ENCODE measurements around the gene ERF. TPM values are rescaled to one million over a fixed set of nuclear protein-coding genes. Genes with fewer than 3 reads are reported as not detected.
A peak's percentile ranks its signal among the peaks of the same experiment; 100 is the strongest.

ERF gene
- total RNA-seq, 1 donor from 2014 or later, result 75.3 TPM

DNA sequence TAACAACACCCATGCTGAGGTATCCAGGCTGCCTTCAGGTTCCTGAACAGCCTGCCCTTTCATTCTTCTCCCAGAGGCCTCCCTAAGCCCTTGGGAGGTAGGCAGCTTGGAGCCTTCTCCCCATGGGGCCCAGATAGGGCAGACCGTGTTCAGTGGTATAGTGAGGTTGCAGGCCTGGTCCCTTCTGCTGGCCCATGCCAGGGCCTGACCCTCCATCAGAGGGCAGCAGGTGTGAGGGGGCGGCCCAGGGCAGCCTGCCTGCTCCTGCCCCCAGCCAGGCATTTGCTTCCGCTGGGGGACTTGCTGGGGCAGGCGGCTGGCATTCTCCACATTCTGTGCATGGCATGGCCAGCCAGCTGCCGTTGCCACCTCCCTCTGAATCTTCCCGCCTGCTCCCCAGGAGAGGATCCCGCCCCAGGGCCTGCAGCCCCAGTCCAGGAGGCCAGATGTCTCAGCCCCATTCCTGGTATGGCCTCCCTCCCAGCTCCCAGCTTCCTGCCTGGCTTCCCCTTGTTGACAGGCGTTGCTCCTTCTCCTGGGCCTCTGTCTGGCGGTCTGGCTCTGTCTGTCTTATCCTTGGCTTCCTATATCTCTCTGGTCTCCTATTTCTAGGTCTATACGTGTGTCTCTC is 23.0 kb upstream of the ERF start:
- Mint-ChIP-seq H3K27ac (ENCODE audit: unreplicated experiment) (peak overlapping the region; percentile 96), H3K27me3 (ENCODE audit: unreplicated experiment) (no peaks in the 10 kb centered on the region), H3K36me3 (ENCODE audit: unreplicated experiment) (peaks cover 17% of the 10 kb centered on the region), H3K9me3 (ENCODE audit: unreplicated experiment) (no peaks in the 10 kb centered on the region), H3K4me1 (ENCODE audit: unreplicated experiment) (peaks cover 65% of the 10 kb centered on the region), H3K4me3 (ENCODE audit: unreplicated experiment) (peak overlapping the region; percentile 85)
- peak; percentile 91 for DNase-seq (ENCODE audit: extremely low spot score, unreplicated experiment)
- TF ChIP-seq, protein P1, sequence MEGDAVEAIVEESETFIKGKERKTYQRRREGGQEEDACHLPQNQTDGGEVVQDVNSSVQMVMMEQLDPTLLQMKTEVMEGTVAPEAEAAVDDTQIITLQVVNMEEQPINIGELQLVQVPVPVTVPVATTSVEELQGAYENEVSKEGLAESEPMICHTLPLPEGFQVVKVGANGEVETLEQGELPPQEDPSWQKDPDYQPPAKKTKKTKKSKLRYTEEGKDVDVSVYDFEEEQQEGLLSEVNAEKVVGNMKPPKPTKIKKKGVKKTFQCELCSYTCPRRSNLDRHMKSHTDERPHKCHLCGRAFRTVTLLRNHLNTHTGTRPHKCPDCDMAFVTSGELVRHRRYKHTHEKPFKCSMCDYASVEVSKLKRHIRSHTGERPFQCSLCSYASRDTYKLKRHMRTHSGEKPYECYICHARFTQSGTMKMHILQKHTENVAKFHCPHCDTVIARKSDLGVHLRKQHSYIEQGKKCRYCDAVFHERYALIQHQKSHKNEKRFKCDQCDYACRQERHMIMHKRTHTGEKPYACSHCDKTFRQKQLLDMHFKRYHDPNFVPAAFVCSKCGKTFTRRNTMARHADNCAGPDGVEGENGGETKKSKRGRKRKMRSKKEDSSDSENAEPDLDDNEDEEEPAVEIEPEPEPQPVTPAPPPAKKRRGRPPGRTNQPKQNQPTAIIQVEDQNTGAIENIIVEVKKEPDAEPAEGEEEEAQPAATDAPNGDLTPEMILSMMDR (IDR thresholded peaks at IDR 0.05), result no peak

- Mint-ChIP-seq H3K4me3 (ENCODE audit: unreplicated experiment) (no peak overlapping the region), H3K9me3 (ENCODE audit: unreplicated experiment) (no peaks in the 10 kb centered on the region), H3K4me1 (ENCODE audit: unreplicated experiment) (peaks cover 56% of the 10 kb centered on the region), H3K27me3 (ENCODE audit: unreplicated experiment) (no peaks in the 10 kb centered on the region), H3K36me3 (ENCODE audit: unreplicated experiment) (peaks cover 17% of the 10 kb centered on the region), H3K27ac (ENCODE audit: unreplicated experiment) (peak overlapping the region; percentile 96)
- DNase-seq (ENCODE audit: extremely low spot score, unreplicated experiment), result no peak
- TF ChIP-seq, protein P1 (IDR thresholded peaks at IDR 0.05), result no peak
These were observed 21.9 kb upstream of the ERF start for GRCh38 chr19:42276821-42277220.

- peaks cover 56% of the 10 kb centered on the region for H3K4me1 Mint-ChIP-seq (ENCODE audit: unreplicated experiment)
- H3K27ac Mint-ChIP-seq (ENCODE audit: unreplicated experiment), result peak overlapping the region; percentile 72
- TF ChIP-seq, protein P1 (IDR thresholded peaks at IDR 0.05), result no peak
- no peak overlapping the region for H3K4me3 Mint-ChIP-seq (ENCODE audit: unreplicated experiment)
- H3K27me3 Mint-ChIP-seq (ENCODE audit: unreplicated experiment), result no peaks in the 10 kb centered on the region
- DNase-seq (ENCODE audit: extremely low spot score, unreplicated experiment), result no peak
- peaks cover 18% of the 10 kb centered on the region for H3K36me3 Mint-ChIP-seq (ENCODE audit: unreplicated experiment)
- H3K9me3 Mint-ChIP-seq (ENCODE audit: unreplicated experiment), result no peaks in the 10 kb centered on the region
These were observed 21.4 kb upstream of the ERF start for GRCh38 chr19:42276284-42276683.

DNA sequence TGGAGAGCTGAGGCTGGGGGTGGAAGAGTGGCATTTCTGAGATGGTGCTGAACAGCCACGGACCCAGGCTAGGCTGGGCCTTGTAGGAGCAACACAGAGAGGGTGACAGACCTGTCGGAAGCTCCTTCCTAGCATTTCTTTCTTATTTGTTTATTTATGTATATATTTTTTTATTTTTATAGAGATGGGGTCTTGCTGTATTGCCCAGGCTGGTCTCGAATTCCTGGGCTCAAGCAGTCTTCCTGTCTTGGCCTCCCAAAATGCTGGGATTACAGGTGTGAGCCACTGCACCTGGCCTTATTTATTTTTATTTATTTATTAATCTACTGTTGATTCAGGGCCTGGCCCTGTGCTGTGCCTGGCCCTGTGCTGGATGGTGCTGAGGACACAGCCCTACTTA is 20.6 kb upstream of the ERF start:
- Mint-ChIP-seq H3K4me1 (ENCODE audit: unreplicated experiment) (peaks cover 61% of the 10 kb centered on the region), H3K27me3 (ENCODE audit: unreplicated experiment) (no peaks in the 10 kb centered on the region), H3K27ac (ENCODE audit: unreplicated experiment) (peak overlapping the region; percentile 82), H3K36me3 (ENCODE audit: unreplicated experiment) (peaks cover 18% of the 10 kb centered on the region), H3K4me3 (ENCODE audit: unreplicated experiment) (no peak overlapping the region), H3K9me3 (ENCODE audit: unreplicated experiment) (no peaks in the 10 kb centered on the region)
- TF ChIP-seq, protein P1 (IDR thresholded peaks at IDR 0.05), result no peak
- no peak for DNase-seq (ENCODE audit: extremely low spot score, unreplicated experiment)

GRCh38 chr19:42275103-42275502 is 20.2 kb upstream of the ERF start:
- peak overlapping the region; percentile 82 for H3K27ac Mint-ChIP-seq (ENCODE audit: unreplicated experiment)
- TF ChIP-seq, protein P1 (IDR thresholded peaks at IDR 0.05), result no peak
- no peak overlapping the region for H3K4me3 Mint-ChIP-seq (ENCODE audit: unreplicated experiment)

More at GRCh38 chr19:42275103-42275502, 20.2 kb upstream of the ERF start:
- Mint-ChIP-seq H3K9me3 (ENCODE audit: unreplicated experiment) (no peaks in the 10 kb centered on the region), H3K36me3 (ENCODE audit: unreplicated experiment) (peaks cover 18% of the 10 kb centered on the region), H3K4me1 (ENCODE audit: unreplicated experiment) (peaks cover 65% of the 10 kb centered on the region), H3K27me3 (ENCODE audit: unreplicated experiment) (no peaks in the 10 kb centered on the region)
- DNase-seq (ENCODE audit: extremely low spot score, unreplicated experiment), result no peak

Measured in osteocyte (in vitro differentiated cells).